ENCODE measurements around the gene CPNE2.
"Not testable (repeated sequence)": the region's sequence is repeated elsewhere in the genome, so short reads cannot be mapped to it uniquely, and the experiment has no call there.

CPNE2 gene

DNA sequence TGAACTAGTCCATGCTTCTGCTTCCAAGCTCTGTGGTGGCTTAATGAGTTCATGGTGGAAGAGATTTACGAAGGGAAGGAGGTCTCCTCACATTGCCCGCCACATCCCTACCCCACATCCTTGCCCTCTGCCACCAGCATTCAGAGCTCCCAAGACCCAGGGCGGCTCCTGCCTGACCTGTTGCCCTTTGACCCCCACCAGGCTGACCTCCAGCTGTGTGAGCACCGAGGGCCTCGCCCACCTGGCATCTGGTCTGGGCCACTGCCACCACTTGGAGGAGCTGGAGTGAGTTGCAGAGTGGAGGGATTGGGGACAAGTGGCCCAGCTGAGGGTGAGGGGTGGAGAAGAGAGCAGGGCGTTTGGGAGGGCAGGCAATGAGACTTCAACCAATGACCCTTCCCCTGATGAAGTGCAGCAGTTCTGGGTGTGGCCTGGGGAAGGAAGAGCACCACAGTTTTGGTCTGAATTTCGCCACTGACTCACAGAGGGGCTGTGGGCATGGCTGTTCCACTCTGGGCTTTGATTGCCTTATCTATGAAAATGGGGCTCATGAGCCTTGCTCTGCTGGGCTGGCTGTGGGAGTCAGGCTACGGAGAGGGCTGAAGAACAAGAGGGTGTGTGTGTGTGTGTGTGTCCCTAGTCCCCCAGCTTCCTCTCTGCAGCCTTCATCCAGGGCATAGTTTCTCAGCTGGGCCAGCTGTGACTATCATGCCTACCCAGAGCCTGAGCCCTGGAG, 22.6 kb upstream of the CPNE2 start:
- no peak for DNase-seq (ENCODE audit: low read depth in 2 of 2)

DNA sequence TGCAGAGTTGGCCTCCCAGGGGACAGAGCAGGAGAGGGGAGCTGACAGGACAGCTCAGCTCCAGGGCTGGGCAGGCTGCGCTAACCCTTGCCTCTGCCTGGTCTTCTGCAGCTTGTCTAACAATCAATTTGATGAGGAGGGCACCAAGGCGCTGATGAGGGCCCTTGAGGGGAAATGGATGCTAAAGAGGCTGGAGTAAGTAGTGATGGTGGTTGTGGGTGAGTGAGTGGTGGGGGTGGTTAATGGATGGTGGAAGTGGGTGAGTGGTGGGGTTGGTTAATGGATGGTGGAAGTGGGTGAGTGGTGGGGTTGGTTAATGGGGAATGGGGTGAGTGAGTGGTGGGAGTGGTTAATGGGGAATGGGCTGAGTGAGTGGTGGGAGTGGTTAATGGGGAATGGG, 22.0 kb upstream of the CPNE2 start:
- no peak for DNase-seq (ENCODE audit: low read depth in 2 of 2)

GRCh38 chr16:57071081-57071732, 21.2 kb upstream of the CPNE2 start:
- DNase-seq (ENCODE audit: low read depth in 2 of 2) = not testable (repeated sequence)

DNA sequence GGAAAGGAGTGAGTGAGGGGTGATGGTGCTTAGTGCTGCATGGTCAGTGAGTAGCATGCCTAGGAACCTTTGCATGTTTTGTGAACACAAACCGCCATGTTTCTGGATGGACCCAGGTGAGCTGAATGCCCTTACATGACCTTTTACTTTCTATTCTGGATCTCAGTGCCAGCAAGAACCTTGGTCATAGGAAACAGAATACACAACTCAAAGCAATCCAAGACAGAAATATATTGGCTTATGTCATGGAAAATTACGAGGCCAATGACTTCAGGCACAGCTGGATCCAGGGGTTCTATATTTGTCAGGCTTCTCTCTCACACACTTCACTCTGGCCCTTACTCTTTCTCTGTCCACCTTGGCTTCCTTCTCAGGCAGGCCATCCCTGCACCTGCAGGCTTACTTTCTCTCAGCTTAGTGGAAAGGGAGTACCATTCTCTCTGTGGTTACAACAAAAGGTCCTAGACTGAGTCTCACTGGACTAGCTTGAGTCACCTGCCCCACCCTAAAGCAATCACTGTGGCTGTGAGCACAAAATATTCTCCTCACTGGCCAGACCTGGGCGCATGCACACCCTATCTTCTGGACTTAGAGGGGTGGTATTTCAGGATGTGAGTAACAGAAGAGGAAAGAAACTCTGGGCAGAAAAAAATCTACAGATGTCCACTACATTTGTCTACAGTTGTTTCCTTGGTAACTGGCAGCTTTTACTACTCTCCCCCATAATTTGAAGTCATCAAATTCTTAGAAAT, 20.4 kb upstream of the CPNE2 start:
- no peak for DNase-seq (ENCODE audit: low read depth in 2 of 2)

GRCh38 chr16:57072616-57073275, 19.6 kb upstream of the CPNE2 start:
- no peak for DNase-seq (ENCODE audit: low read depth in 2 of 2)

GRCh38 chr16:57077714-57078113, 14.7 kb upstream of the CPNE2 start:
- DNase-seq (ENCODE audit: low read depth in 2 of 2) = no peak

DNA sequence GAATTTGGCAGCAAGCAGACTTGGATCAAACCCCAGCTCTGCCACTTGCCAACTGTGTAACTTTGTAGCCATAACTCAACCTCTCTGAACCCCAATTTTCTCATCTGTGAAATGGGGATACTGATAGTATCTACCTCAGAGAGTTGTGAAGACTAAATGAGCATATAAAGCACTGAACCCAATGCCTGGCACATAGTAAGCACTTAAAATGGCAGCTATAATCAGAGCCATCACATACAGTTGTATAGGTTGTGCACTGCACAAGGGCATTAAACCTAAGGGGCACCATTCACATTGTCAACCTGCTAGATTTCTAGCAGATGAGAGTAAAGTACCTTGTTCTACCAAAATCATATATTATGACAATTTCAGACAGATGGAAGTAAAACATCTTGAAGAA, 10.6 kb upstream of the CPNE2 start:
- DNase-seq (ENCODE audit: low read depth in 2 of 2) = no peak

DNA sequence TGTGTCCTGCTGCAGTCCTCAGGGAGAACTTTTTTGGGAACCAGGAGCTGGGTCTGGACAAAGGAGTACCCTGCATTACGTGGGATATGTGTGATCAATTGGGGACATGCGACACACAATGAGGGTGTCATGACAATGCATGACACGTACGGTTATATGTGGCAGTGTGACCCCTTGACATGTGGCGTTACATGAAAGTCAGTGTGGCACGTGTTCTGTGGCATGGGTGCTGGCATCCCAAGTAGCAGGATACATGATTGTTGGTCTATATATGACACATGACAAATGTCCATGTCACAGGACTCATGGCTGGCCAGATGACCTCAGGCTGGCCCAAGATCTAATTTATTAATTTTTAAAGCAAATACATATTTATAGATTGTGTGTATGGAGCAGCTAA, 9.7 kb upstream of the CPNE2 start:
- DNase-seq (ENCODE audit: low read depth in 2 of 2) = no peak

DNA sequence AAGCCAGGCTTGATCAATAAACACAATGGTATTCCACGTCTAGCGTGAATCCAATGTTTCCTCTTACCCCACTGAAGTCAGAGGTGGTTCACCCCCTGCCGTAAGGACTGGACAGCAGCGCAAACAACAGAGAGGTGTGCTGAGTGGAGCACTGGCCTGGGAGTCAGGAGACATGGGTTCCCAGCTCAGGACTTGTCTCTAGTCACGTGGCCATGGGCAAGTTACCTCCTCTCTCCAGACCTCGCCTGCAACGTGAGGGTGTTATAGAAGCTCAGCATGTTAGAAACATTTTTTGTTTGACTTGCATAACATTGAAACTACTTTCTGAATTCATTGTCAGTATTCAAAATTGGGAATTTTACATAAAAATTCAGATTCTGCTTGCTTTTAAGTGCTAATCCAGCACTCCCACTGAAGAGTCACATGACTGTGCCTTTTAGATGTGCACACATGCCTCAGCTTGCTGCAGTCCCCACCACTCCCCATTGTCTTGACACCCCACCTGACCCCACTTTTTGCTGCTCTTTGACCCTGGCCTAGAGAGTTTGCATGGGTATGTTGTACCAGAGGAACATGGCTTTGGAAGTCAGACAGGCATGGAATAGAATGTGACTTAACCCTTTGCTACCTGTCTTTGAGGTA, 8.8 kb upstream of the CPNE2 start:
- DNase-seq (ENCODE audit: low read depth in 2 of 2) = no peak

- DNase-seq (ENCODE audit: low read depth in 2 of 2) = peak; percentile 45 to 55
Observed at GRCh38 chr16:57084257-57084770, 8.1 kb upstream of the CPNE2 start.

- no peak for DNase-seq (ENCODE audit: low read depth in 2 of 2)
Observed at GRCh38 chr16:57084996-57085395, 7.4 kb upstream of the CPNE2 start.

DNA sequence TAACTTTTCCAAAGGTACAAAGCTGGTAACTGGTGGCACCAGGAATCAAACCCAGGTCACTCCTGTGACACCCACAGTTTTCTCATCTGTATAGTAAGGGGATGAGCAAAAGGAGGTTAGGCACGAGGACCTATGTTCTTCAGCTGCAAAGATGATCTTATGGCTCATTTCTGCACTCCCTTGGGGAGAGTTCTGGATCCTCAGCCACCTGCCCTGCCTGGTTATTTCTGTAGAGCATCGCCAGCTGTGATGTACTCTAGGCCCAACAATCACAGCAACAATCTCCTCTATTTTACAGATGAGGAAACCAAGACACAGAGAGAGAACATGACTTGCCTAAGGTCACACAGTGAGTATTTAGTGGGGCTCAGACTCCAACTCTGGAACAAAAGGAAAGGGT, 5.4 kb upstream of the CPNE2 start:
- no peak for DNase-seq (ENCODE audit: low read depth in 2 of 2)

GRCh38 chr16:57089406-57089805, 3.0 kb upstream of the CPNE2 start:
- no peak for DNase-seq (ENCODE audit: low read depth in 2 of 2)

- DNase-seq (ENCODE audit: low read depth in 2 of 2) = no peak
Observed at GRCh38 chr16:57091200-57091974, 996 bp upstream of the CPNE2 start.

- no peak for DNase-seq (ENCODE audit: low read depth in 2 of 2)
Observed at GRCh38 chr16:57092786-57093411, 516 bp downstream of the CPNE2 start.

GRCh38 chr16:57093666-57094564, 1.5 kb downstream of the CPNE2 start:
- no peak for DNase-seq (ENCODE audit: low read depth in 2 of 2)

DNA sequence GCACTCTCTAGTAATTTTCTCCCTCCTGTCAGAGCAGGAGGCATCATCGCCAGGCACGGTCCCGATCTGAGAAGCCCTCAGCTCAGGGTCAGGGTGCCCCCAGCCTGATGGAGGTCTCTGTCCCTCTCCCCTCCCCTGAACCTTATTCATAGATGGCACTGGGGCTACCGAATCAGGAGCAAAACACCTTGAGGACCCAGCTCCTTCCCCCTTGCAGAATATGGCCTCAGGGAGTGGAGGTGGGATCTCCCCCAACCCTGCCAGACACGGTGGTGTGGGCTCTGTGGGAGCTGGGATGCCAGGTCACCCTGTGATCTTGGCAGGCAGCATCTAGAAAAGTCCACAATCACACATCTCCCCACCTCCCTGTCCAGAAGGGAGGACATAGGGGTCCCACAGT, 2.5 kb downstream of the CPNE2 start:
- DNase-seq (ENCODE audit: low read depth in 2 of 2) = no peak

- no peak for DNase-seq (ENCODE audit: low read depth in 2 of 2)
Observed at GRCh38 chr16:57096192-57096591, 3.8 kb downstream of the CPNE2 start.

DNA sequence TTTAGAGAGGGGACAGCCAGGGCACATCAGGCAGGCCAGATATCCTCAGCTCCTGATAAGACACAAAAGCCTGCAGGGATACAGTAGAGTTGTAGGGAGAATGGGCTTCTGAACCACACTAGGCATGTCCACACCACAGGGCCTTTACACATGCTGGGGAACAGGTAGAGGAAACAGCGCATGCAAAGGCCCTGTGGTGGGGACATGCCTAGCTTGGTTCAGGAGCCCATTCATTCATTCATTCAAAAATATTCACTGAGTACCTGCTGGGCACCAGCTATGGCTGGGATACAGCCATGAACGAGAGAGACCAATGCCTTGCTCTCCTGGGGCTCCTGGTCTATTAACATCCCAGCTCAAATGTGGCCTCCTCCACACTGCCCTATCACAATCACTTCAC, 4.4 kb downstream of the CPNE2 start:
- DNase-seq (ENCODE audit: low read depth in 2 of 2) = no peak
